ENCODE measurements around the gene FRMD4A.

FRMD4A gene

GRCh38 chr10:14040787-14041631 lies 289.7 kb downstream of the FRMD4A start:
- no peak for DNase-seq

- no peak for DNase-seq
These were observed 290.6 kb downstream of the FRMD4A start for GRCh38 chr10:14039968-14040668.

- no peak for DNase-seq
These were observed 294.5 kb downstream of the FRMD4A start for GRCh38 chr10:14036233-14036632.

DNA sequence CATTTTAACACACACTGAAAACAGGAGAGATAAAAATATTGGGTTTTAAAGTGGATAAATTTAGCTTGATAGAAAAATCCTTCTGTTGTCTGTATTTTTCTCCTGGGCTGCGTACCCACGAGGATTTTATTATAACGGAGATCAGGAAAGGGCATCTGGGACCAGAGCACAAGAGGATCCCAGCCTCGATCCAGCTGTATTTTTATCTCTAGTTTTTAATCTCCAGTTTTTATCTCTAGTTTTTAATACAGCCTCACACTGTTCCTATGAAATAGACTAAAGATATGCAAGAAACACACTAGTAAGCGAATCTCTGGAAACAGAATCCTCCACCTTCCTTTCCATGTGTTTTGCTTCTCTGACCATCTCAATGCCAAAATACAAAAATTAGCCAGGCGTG lies 295.2 kb downstream of the FRMD4A start:
- DNase-seq, result no peak

DNA sequence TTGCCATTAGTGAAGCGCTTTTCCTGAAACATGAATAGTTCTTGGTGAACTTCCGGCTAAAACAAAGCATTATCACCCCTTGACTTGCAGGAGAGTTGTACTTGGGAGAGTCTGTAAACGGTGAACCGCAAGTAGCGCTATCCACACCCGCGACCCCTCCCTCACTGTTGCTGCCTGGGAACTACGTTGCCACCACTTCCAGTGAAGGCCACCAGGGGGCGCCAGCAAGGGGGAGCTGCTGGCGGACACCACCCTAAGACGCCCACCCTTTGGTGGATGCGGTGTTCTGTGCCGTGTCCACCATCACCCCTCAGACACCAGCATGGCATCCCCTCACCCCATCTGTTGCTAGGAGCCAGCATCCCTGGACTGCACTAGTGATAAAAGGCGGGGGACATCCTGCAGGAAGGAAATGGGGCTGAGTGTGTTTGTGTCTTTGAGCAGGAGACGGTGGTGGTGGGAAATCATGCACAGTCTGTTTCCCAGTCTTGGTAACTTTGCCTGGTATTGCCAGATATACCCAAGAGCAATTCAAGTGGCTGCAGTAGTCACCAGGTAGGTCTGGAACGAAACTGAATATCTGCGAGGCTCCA lies 298.2 kb downstream of the FRMD4A start:
- peak; percentile 23 for DNase-seq

DNA sequence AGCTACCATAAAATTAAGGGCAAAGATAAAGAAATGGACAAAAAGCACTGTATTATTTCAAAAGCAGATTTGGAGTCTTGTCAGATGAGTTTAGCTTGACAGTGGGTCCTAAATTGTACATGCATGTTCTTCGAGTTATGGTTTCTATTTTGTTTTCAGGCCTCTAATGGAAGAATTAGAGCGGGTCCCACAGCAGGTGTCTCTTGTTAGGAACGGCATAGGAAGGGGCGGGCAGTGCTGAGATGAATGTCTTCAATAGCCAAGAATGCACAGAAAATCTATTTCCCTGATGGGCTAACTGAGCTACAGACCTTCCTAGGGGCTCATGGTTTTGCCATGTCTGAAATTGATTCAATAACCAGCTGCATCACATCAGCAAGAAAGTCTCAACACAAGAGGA lies 304.4 kb downstream of the FRMD4A start:
- DNase-seq, result no peak

DNA sequence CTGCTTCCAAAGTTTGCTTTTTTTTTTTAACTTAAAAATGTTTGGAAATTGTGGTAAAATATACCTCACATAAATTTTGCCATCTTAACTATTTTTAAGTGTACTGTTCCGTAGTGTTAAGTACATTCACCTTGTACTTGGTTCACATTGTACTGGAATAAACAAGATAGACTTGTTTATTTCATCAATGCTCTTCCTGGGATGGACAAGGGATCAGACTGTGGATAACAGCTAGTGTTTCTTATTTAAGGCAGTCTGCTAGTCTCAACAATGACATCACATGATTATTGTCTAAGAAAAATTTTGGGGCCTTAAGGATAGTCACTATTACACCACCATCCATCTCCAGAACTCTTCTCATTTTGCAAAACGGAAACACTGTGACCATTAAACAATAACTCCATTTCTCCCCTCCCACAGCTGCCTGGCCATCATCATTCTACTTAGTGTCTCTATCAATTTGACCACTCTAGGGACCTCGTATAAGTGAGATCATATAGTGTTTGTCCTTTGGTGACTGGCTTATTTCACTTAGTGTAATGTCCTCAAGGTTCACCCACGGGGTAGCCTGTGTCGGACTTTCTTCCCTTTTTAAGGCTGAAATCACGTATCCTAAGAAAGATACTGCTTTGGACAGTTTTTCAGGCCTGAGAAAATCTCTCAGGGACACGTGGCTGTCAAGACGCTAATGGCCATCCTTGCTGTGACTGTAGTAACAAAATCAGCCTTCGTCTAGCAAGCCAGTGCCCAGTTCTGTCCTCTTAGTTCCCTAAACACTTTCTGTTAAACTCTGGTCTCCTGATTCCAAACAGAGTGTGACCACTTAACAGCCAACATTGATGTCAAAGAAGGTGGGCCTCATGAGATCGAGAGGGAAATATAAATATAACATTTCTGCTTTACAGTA lies 305.2 kb downstream of the FRMD4A start:
- DNase-seq, result no peak

DNA sequence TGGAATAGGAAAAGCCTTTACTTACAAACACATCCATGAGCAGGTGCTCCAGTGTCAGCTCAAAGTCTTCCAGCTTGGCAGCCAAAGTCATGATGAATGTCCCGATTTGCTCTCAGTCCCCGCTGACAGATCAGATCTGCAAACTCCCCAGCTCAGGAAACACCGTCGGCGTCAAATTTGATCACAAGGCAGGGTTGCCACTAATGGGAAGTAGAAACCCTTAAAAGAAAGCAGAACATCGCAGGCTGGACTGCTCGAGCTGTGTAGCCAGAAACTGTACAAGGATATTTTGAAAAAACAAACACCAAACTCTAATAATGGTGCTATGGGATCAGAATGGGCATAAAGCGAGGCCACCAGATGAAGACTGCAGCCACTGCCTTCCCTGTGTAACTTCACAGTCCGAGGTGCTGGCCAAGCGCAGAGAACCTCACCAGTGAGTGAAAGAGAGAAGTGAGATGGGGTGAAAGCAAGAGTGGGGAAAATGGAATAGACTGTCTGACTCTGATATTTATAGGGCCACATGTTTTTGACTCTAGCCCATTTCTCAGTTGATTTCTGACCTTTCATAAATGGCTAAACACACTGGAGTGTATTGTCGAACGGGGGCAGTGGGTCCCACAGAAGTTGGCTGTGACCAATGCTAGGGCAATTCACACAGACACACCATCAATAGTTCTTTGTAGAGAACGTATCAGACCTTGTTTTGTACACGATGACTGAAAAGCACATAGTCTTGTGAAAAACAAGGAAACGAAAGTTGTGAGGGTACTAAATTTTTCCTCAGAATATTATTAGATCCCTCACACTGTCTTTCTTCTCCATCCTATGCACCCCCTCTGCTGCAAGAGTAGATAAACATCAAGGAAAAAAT lies 306.2 kb downstream of the FRMD4A start:
- no peak for DNase-seq

- DNase-seq, result no peak
These were observed 306.9 kb downstream of the FRMD4A start for GRCh38 chr10:14023673-14024328.

DNA sequence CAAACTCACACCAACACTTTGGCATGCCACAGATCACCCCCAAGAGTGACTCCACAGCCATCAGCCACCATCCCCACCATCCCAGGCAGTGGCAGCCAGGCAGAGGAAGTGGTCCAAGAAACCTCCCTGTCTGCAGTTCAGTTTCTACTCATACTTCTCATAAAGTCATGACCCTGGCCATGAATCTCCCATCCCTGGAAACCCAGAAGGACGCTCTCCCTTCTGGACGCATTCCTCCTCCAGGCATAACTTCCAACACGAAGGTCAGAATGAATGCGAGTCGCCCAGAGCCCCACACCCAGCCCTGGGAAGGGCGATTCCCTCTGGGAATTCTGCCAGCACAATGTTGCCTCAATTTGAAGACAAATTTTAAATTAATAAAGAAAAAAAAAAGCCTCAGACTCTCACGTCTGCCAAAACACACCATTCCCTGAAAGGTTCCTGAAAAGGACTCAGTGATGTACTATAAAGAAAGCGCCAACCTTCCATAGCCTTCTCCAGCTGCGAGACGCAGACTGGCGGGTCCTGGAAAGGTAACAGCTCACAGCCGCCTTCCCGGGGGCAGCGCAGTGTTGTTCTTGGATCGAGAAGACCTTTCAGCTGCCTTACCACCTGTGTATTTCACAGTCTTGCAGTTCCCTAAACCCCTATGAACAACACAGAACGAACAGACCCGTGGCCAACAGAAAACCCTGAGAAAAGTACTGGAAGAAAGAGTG lies 307.6 kb downstream of the FRMD4A start:
- no peak for DNase-seq

DNA sequence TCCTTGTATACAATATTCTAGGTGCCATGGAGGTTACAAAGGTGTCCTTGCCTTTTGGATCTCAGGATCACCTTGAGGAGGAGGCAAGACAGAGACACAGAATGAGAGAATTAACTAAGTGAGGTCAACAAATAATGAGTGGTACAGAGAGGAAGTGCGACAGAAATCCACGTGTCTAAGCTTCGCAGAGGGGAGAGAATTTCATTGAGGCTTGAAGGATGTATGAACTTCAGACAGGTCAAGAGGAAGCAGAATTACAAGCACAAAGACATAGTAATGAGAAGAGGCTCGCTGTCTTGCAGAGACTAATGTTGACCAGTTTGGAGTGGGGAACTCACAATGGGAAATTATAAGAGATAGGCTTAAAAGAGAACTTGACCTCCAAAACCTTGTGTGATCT lies 308.7 kb downstream of the FRMD4A start:
- no peak for DNase-seq

GRCh38 chr10:14020037-14020664 lies 310.6 kb downstream of the FRMD4A start:
- DNase-seq, result no peak

- DNase-seq, result no peak
These were observed 313.3 kb downstream of the FRMD4A start for GRCh38 chr10:14017467-14017866.

GRCh38 chr10:14016931-14017333 lies 313.8 kb downstream of the FRMD4A start:
- DNase-seq, result no peak

GRCh38 chr10:14016011-14016536 lies 314.6 kb downstream of the FRMD4A start:
- DNase-seq, result no peak

DNA sequence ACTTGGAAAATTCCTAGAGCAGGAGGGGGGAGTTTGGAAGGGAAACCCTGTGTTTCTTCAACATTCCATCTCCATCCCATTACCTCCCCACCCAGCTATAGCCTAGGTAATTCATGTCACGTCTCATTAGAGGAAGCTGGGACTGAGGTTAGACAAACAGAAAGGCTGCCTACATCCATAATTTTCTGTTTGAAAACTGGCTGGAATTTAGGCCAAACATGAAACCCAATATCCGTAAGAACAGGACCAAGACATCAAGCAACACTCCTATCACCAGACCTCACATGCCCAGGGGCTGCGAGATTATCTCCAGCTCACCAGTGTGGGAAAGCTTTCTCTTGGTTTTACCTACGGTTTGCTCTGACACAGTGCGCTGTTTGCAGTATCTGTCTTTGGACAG lies 316.3 kb downstream of the FRMD4A start:
- no peak for DNase-seq

- no peak for DNase-seq
These were observed 319.8 kb downstream of the FRMD4A start for GRCh38 chr10:14010769-14011574.

- no peak for DNase-seq
These were observed 320.6 kb downstream of the FRMD4A start for GRCh38 chr10:14010101-14010558.
